ENCODE results near the gene GPR132. TPM values are rescaled to one million over a fixed set of nuclear protein-coding genes. Genes with fewer than 3 reads are reported as not detected.
A peak's percentile ranks its signal among the peaks of the same experiment; 100 is the strongest.

The GPR132 gene
- total and polyA plus RNA-seq, 2 of the 8 experiments (the other 6 are each of a cell fraction or from before 2014, with no cell fraction given) = 0.11 TPM; not detected in 1

DNA sequence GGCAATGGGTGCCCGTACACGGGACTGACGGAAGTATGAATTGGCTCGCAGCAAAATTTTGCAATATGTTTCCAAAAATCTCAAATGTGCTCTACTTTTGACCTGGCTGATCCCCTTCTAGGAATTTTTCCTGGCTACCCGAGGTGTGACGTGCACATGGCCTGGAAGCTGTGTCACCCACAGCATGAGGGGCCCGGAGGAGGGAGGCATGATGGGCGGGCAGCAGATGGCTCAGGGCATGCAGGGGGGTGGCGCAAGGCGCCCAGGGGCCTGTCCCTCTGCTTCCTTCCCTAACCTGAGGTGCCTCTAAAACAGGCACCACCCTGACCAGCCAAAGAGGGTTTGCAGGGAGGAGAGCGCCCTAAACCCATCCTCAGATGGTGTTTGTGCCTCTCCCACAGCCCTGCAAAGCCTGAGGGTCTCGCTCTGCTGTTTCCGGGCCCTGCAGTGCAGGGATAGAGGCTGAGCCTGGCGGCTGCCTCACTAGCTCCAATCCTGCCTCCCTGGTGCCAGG lies 6.7 kb downstream of the GPR132 start:
- no peak overlapping the region for H3K14ac ChIP-seq (ENCODE audit: insufficient read length)
- H2BK12ac ChIP-seq (ENCODE audit: low read depth, low read length) = 0 out of 2 replicates have a peak overlapping the region, but pooled peaks have one; percentile 60
- no peaks in the 10 kb centered on the region for H3K9me3 ChIP-seq (ENCODE audit: insufficient read depth in 2 of 2, low read depth in 1 of 2, low read length in 1 of 2)
- FAIRE-seq (no peak), DNase-seq (ENCODE audit: low read depth in 1 of 2, low spot score in 2 of 2) (no peak)
- H3K79me1 ChIP-seq (ENCODE audit: low read depth, low read length) = no peaks in the 10 kb centered on the region
- H3K4me3 ChIP-seq (ENCODE audit: extremely low read depth in 1 of 4, insufficient read depth in 2 of 4, low read depth in 3 of 4, low read length in 4 of 4) = no peak overlapping the region
- H3K36me3 ChIP-seq (ENCODE audit: control insufficient read depth in 2 of 4, insufficient read depth in 4 of 4, low read length in 3 of 4) = no peaks in the 10 kb centered on the region
- no peak overlapping the region for H3K9ac ChIP-seq (replicated peaks in 1 of 4; ENCODE audit: extremely low read depth in 1 of 4, low read depth in 3 of 4, low read length in 3 of 4)
- no peak overlapping the region; the same call in 1 of the 2 replicates for H2AFZ ChIP-seq (ENCODE audit: low read length)
- H4K91ac ChIP-seq (replicated peaks; ENCODE audit: insufficient read length, low read length) = peak overlapping the region; percentile 73
- H2BK5ac ChIP-seq (ENCODE audit: low read depth, low read length) = no peak overlapping the region
- 0 out of 2 replicates have a peak overlapping the region, but pooled peaks have one; percentile 92 for H2BK15ac ChIP-seq (ENCODE audit: low read length)
- no peak overlapping the region for H4K5ac ChIP-seq (ENCODE audit: insufficient read length, low read depth, low read length)
- no peaks in the 10 kb centered on the region for H3K79me2 ChIP-seq (ENCODE audit: control insufficient read depth in 1 of 2, insufficient read depth in 2 of 2, low read length in 2 of 2)
- no peak overlapping the region for H2BK20ac ChIP-seq (ENCODE audit: low read length)
- peaks cover 0 to 1% of the 10 kb centered on the region in 2 experiments for H4K20me1 ChIP-seq (replicated peaks in 1 of 2; ENCODE audit: control insufficient read depth in 1 of 2, insufficient read depth in 2 of 2, low read length in 2 of 2)
- WGBS, 2 experiments (ENCODE audit: extremely low coverage in 1 of 2, insufficient coverage in 1 of 2, insufficient read length in 1 of 2, insufficient replicate concordance in 2 of 2, low coverage in 1 of 2, low lambda C conversion rate in 2 of 2, missing lambda C conversion rate in 1 of 2) = 87% methylated on average over 12 of the region's 14 CpGs; no CpG with 5 or more reads in 1 of the 2 experiments
- H3K4me2 ChIP-seq (ENCODE audit: insufficient read depth in 1 of 2, low read depth in 2 of 2, low read length in 2 of 2) = no peak overlapping the region
- H2AK5ac ChIP-seq (ENCODE audit: low read depth, low read length) = no peak overlapping the region
- no peak overlapping the region for H3K23ac ChIP-seq (ENCODE audit: insufficient read length)
- H2BK120ac ChIP-seq (replicated peaks; ENCODE audit: low read depth, low read length) = no peak overlapping the region
- ChIA-PET POLR2A (ENCODE audit: partially characterized antibody) (interaction anchor here (1.0 to 1.3 kb wide), 3 partner anchors 12 to 74 kb away, joined by 3 to 4 read pairs (median 3); partner anchors contain the start of genes CDCA4 and CLBA1), CTCF (ENCODE audit: partially characterized antibody) (interaction anchor here (0.9 to 5.9 kb wide), 12 partner anchors 8 to 422 kb away, joined by 3 to 30 read pairs (median 4); no protein-coding TSS in a partner anchor)
- H3K18ac ChIP-seq (ENCODE audit: extremely low read depth, low read length) = no peak overlapping the region; the same call in 1 of the 2 replicates
- H3K23me2 ChIP-seq (ENCODE audit: low read depth, low read length) = peaks cover 7% of the 10 kb centered on the region; the same call in 1 of the 2 replicates
- H4K8ac ChIP-seq (ENCODE audit: extremely low read depth, insufficient read depth, low read length) = no peak overlapping the region; the same call in 1 of the 2 replicates
- peak overlapping the region; percentile 53 for H3K4ac ChIP-seq (replicated peaks; ENCODE audit: insufficient read length, low read depth, low read length)
- no peak for TF ChIP-seq HDAC2 (IDR thresholded peaks at IDR 0.05; ENCODE audit: borderline replicate concordance in 1 of 2, low read depth in 2 of 2, low read length in 2 of 2)
- TF ChIP-seq, protein P1, sequence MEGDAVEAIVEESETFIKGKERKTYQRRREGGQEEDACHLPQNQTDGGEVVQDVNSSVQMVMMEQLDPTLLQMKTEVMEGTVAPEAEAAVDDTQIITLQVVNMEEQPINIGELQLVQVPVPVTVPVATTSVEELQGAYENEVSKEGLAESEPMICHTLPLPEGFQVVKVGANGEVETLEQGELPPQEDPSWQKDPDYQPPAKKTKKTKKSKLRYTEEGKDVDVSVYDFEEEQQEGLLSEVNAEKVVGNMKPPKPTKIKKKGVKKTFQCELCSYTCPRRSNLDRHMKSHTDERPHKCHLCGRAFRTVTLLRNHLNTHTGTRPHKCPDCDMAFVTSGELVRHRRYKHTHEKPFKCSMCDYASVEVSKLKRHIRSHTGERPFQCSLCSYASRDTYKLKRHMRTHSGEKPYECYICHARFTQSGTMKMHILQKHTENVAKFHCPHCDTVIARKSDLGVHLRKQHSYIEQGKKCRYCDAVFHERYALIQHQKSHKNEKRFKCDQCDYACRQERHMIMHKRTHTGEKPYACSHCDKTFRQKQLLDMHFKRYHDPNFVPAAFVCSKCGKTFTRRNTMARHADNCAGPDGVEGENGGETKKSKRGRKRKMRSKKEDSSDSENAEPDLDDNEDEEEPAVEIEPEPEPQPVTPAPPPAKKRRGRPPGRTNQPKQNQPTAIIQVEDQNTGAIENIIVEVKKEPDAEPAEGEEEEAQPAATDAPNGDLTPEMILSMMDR (IDR thresholded peaks at IDR 0.05; ENCODE audit: control extremely low read depth in 1 of 3, insufficient read depth in 1 of 3, low read depth in 1 of 3, low read length in 3 of 3) = peak in 1 of 3 experiments; percentile 24; a peak in 1 of 4 replicates
- peaks cover 0 to 21% (median 14%) of the 10 kb centered on the region in 4 experiments; a peak in 6 of 7 replicates for H3K4me1 ChIP-seq (replicated peaks in 1 of 4; ENCODE audit: control insufficient read depth in 3 of 4, insufficient read depth in 4 of 4, low read length in 3 of 4)
- no peak overlapping the region for H3K27ac ChIP-seq (ENCODE audit: low read depth, low read length)
- H3K27me3 ChIP-seq (replicated peaks in 1 of 4; ENCODE audit: control insufficient read depth in 3 of 4, extremely low read depth in 1 of 4, insufficient read depth in 3 of 4, low read length in 3 of 4) = peaks cover 2 to 24% (median 19%) of the 10 kb centered on the region in 4 experiments; a peak in 5 of 7 replicates
- H3K56ac ChIP-seq (replicated peaks; ENCODE audit: insufficient read length, low read depth, low read length) = peak overlapping the region; percentile 23

Measured in H1 (cell line).